Heart left ventricle (tissue), 13 donors: ENCODE data around the gene GRP.

Source experiments
- CTCF ChIP-seq, 12 donors: fragments of 200-600 bp; sonication (generic) in 4 of 12; IDR thresholded peaks; one replicate each; pipeline versions ENCODE4 v1.5.0 to v1.8.0; 2018 to 2022; ENCODE audit warnings: antibody characterized with exemption in 12 of 12, mild to moderate bottlenecking in 5 of 12
- POLR2A ChIP-seq, 2 donors: fragments of 450-650 bp; IDR thresholded peaks; one replicate each; pipeline ENCODE4 v1.6.1; 2017; ENCODE audit warnings: antibody characterized with exemption in 2 of 2, mild to moderate bottlenecking in 2 of 2, moderate library complexity in 2 of 2
- donor health status: ischemic (EF 13 %, LVEDD 7.1; RV severe dilation, severe dysfunction).
- donor health status: DM: no; HTN: yes; CAD: no.
- donor health status: DM: no; HTN: no; CAD: no.
- donor health status: ischemic (EF 25% LVEDD 6.9; RV normal size, moderate dysfunction).
- donor health status: ischemic (EF 25% LVEDD 5.7; RV mildly dilated, moderate dysfunction).
- donor health status: ischemic (EF 35%, LVEDD 5.7; RV mildly dilated, moderate dysfunction).
- donor health status: nonischemic (EF 11% LVEDD 7.7; RV severe dilation, severe dysfunction).
- donor health status: DM: yes; HTN: yes; CAD: no.
- donor health status: PGD.
- donor health status: ischemic (EF 29% LVEDD 5.4; RV normal size, mild dysfunction).
- donor health status: nonischemic (EF 23%, LVEDD 6.1; RV moderate dilation, normal function).

- TF ChIP-seq CTCF (IDR thresholded peaks at IDR 0.05) (no peak), POLR2A (IDR thresholded peaks at IDR 0.05) (no peak)
Observed at GRCh38 chr18:59266886-59267502, 47.0 kb downstream of the GRP start.
